PFSK-1 (cell line): ENCODE measurements around the gene CDK11A.

Source experiments
- FOXP2 ChIP-seq: optimal IDR thresholded peaks from 2 replicates; pipeline ENCODE3; 2011; ENCODE audit warnings: borderline replicate concordance, control low read depth, inconsistent platforms; ENCODE audit not compliant: insufficient read depth; ENCODE audit errors: extremely low read length, extremely low read depth
- POLR2AphosphoS5 ChIP-seq: IDR thresholded peaks from 2 replicates; pipeline ENCODE4 v1.6.1; 2012; ENCODE audit warnings: low read depth, mild to moderate bottlenecking, control low read depth, low read length, moderate library complexity
- REST ChIP-seq, 2 experiments: IDR thresholded peaks; 2 replicates each; pipeline versions ENCODE4 v1.6.1 to v1.8.0; 2011 to 2012; ENCODE audit warnings: low read depth in 2 of 2, low read length in 2 of 2, control low read depth in 1 of 2, inconsistent platforms in 1 of 2, mild to moderate bottlenecking in 1 of 2, moderate library complexity in 1 of 2; ENCODE audit not compliant: insufficient read depth in 1 of 2
- SIN3A ChIP-seq: IDR thresholded peaks from 2 replicates; pipeline ENCODE4 v1.6.1; 2012; ENCODE audit warnings: mild to moderate bottlenecking, low read length, moderate library complexity, borderline replicate concordance; ENCODE audit not compliant: insufficient read depth
- TAF1 ChIP-seq: IDR thresholded peaks from 2 replicates; pipeline ENCODE4 v1.6.1; 2012; ENCODE audit warnings: low read length, control low read depth, borderline replicate concordance; ENCODE audit not compliant: insufficient read depth

CDK11A gene

GRCh38 chr1:1666526-1666925 is 57.6 kb downstream of the CDK11A start:
- TF ChIP-seq REST (IDR thresholded peaks at IDR 0.05; ENCODE audit: insufficient read depth in 1 of 2, low read depth in 2 of 2, low read length in 2 of 2) (no peak), TAF1 (no peak), POLR2AphosphoS5 (no peak), SIN3A (no peak), FOXP2 (no peak)

- TF ChIP-seq TAF1 (no peak), SIN3A (no peak), REST (IDR thresholded peaks at IDR 0.05; ENCODE audit: insufficient read depth in 1 of 2, low read depth in 2 of 2, low read length in 2 of 2) (no peak)
These were observed 58.3 kb downstream of the CDK11A start for GRCh38 chr1:1665815-1666251.

- TF ChIP-seq TAF1 (no peak), REST (IDR thresholded peaks at IDR 0.05; ENCODE audit: insufficient read depth in 1 of 2, low read depth in 2 of 2, low read length in 2 of 2) (no peak)
These were observed 59.0 kb downstream of the CDK11A start for GRCh38 chr1:1664941-1665814.

GRCh38 chr1:1658583-1659549 is 65.3 kb downstream of the CDK11A start, which contains the start of gene CDK11B:
Gene CDK11B, minus strand, starts transcription at chr1:1659004. Its CDS starts 1,519 bp downstream, at chr1:1657485.
- peak; percentile 26; the same call in 1 of the 2 replicates for TF ChIP-seq POLR2AphosphoS5
